Stimulated activated CD4-positive, alpha-beta T cell treated with anti-CD3 and anti-CD28 coated beads, Interleukin-15, amount 100 ng/mL, for 24 hours (primary cell): Measurements from ENCODE around the gene OPCML.

Experiments
- DNase-seq: peaks from one replicate; pipeline ENCODE4 v3.0.0-alpha.2; 2020

Gene OPCML

DNA sequence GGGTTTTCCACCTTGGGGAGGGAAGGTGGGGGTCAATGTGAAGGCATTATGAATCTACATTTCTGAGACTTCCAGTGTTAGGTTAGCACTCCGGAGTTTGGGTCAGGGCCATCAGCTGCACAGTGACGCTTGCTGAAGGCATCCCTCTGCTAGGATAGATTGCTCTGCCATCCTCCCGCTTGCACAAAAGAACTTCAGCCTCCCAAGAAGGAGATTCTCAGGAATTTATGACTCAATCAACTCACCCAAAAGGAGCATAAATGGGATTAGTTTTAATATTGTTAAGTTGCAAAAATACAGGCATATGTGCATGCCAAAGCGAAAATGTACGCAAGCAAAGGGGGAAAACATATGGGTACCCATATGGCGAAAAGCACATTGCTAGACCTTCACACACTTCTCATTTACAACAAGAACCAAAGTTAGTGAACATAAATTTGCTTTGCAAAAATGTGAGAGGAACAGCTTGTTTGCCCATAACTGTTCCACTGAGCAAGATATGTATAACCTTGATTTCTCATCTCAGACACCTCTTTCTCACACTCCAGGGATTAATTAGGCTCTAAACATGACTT is 1013.0 kb downstream of the OPCML start:
- DNase-seq = no peak

- no peak for DNase-seq
Observed at GRCh38 chr11:132504501-132505041, 1027.7 kb downstream of the OPCML start.

DNA sequence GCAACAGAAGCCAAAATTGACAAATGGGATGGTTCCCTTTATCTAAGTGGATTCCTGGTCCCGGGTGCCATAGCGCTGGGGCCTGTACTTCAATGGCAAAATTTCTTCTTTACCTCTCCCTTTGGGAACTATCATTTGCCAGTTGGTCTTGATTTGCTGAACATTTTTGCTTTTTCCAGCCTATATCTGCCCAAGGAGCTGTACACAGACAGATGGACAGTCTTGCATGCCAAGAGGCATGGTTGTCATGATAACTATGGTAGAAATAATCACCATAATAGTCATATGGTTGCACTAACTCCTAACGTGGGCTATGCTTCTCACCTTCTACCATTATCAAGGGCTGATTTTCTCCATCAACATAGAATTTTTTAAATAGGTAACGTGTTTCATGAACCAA is 1030.9 kb downstream of the OPCML start:
- no peak for DNase-seq

DNA sequence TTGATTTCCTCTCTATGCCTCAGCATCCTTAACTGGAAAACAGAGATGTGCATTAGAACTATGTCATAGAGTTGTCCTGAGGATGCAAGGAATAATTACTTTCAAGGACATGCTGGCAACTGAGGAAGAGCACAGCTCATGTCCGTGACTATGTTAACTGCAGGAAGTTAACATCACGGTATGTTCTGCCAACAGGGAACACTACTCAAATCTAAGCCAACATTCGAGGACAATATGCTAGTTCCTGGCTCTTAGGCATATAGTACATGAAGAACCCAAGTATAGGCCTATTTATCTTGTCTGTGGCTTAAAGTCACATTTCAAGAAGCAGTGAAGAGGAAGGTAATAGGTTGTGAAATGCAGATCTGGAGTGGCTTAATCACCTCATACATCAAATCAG is 1032.6 kb downstream of the OPCML start:
- no peak for DNase-seq

GRCh38 chr11:132496341-132496740 is 1036.0 kb downstream of the OPCML start:
- no peak for DNase-seq

DNA sequence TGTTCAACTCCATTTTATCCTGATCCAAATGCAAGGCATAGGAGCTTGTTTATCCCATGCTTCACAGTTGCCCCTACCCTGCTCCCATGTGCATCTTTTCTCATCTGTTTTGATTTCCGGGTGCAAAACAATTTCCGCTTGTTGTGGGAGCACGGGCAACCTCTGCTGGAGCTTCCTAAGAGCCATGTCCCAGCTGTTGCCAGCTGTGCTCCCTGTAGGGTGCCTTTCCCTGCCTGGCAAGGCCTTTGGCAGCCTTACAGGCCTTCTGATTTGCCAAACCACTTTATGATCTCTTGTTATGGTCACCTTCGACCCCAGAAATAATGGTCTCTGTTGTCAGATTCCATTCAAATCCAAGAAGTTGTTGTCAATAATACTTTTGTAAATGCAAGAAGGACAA is 1038.5 kb downstream of the OPCML start:
- DNase-seq = no peak

GRCh38 chr11:132490978-132491377 is 1041.3 kb downstream of the OPCML start:
- DNase-seq = no peak

- no peak for DNase-seq
Observed at GRCh38 chr11:132486060-132486459, 1046.2 kb downstream of the OPCML start.

DNA sequence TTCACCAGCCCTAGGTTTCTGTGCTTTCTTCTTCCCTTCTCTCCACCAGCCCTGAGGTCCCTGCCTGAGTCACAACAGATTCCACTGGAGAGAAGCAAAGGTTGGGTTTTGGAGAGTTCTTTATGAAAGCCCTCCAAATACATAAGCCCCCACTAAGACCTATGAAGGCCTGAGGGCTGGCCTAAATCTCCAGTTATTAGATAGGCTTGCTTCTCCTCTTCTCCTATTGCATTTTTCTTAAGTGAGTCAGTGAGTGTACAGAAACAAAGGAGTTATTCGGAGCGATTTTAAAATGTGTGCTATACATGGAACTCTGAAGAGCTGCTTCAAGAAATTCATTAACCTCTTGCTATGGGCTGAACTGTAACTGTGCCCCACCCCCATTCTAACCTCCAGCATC is 1057.3 kb downstream of the OPCML start:
- no peak for DNase-seq

GRCh38 chr11:132472411-132473172 is 1059.7 kb downstream of the OPCML start:
- no peak for DNase-seq

- no peak for DNase-seq
Observed at GRCh38 chr11:132471466-132471865, 1060.8 kb downstream of the OPCML start.

DNA sequence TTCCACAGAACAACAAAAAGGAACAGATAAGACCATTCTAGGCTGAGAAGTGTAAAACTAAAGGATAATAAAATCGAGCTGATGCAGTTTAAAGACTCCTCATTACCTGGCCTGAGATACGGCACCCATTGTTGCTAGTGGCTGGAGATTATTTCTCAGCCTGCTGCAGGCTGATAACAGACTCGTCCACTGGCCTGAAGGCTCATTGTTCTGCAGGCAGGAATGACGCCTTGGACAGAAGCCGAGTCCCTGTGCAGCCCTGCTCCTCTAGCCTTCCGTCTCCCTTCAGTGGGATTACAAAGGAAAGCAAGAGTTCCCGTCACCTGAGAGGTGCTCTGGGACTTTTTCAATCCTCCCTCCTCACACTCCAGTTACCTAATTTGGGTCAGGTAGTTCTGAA is 1065.3 kb downstream of the OPCML start:
- no peak for DNase-seq

DNA sequence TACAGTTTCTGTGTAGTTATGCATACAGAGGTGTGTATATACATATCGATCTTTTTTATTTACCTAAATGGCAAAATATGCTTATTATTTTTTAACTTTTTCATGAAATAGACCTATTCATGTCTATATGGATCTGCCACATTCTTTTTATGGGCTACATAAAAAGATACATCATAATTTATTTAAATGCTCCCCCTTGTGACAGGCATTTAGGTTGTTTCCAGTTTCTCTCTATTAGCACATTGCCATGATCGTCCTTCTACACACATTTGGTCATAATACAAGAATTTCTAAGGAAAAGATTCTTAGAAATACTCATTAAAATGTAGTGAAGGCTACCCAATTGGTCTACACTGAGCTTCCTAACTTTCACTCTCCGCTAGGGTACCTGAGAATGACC is 1067.4 kb downstream of the OPCML start:
- no peak for DNase-seq

DNA sequence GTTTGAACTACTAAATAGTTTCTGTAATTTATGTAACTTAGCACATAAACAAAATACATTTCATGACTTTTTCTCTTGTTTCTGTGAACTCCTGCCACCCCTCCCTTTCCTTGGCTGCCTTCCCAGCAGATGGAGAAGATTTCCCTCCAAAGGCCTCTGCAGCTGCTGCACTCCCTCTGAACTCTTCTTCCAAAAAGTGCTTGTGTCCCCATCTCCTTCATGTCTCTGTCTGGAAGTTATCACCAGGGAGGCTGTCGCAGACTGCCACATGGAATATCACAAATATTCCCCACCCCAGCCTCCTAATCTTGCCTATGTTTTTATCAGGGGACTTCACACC is 1068.3 kb downstream of the OPCML start:
- DNase-seq = no peak

- DNase-seq = no peak
Observed at GRCh38 chr11:132463295-132464002, 1068.9 kb downstream of the OPCML start.

- no peak for DNase-seq
Observed at GRCh38 chr11:132459736-132460135, 1072.6 kb downstream of the OPCML start.

DNA sequence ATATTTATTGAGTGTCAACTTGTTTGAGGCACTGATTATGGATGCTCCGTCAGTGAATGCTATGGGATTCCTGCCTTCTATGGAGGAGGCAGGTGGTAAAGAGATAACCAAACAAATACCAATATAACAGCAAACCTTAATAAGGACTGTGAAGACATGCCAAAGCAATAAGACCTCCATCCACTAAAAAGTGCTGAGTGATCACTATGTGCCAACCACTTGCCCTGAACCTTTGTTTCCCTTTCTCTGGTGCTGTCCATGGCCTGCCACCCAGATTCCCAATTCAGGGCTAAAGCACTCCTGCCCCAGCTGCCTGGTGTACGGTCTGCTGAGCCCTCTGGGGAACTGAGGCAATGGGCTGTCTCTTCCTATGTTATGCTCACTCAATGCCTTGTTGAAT is 1074.9 kb downstream of the OPCML start:
- no peak for DNase-seq

GRCh38 chr11:132456751-132457328 is 1075.5 kb downstream of the OPCML start:
- DNase-seq = no peak

- no peak for DNase-seq
Observed at GRCh38 chr11:132455044-132455443, 1077.3 kb downstream of the OPCML start.

DNA sequence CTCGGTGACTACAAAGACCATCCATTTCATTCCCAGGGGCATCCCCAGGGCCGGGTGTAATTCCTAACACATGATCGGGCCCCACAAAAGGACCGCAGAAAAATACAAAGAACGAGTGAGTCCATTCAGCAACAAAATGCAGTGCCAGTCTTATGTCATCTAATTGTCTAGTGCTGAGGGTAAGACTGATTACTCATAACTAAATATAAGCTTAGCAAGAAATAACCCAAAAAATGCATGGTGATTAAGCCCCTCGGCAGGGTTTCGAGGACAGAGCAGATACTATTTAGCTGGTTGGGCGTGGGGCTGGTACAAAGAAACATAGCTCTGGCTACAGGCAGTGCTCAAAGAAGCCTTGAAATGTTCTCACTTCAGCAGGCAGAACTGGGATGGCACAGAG is 1078.9 kb downstream of the OPCML start:
- DNase-seq = no peak

GRCh38 chr11:132452616-132453015 is 1079.7 kb downstream of the OPCML start:
- DNase-seq = no peak

- DNase-seq = no peak
Observed at GRCh38 chr11:132451942-132452601, 1080.2 kb downstream of the OPCML start.

DNA sequence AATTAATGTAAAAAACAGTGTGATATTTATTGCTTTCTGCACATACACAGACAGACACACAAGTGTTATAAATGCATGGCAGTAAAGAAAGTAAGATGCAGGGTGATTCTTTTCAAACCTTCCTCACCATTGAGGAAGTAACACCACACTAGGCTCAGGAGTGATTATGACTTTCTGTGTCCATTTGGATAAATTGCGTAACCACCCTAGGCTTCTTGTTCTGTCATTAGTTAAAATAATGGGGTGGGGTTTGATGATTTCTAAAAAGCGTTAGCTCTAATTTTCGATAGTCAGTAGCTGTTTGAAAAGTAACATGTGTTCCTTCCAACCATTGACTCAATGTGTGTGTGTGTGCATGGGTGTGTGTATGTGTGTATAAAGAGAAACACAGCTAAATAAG is 1081.7 kb downstream of the OPCML start:
- DNase-seq = no peak
